ENCODE measurements around the gene NRG3.

NRG3 gene

GRCh38 chr10:82438277-82438676, 563.3 kb downstream of the NRG3 start:
- H3K27ac ChIP-seq, result no peak overlapping the region
- DNase-seq (ENCODE audit: low read depth, low spot score), result no peak

GRCh38 chr10:82440775-82441174, 565.8 kb downstream of the NRG3 start:
- no peak for DNase-seq (ENCODE audit: low read depth, low spot score)
- H3K27ac ChIP-seq, result no peak overlapping the region

GRCh38 chr10:82452046-82452445, 577.1 kb downstream of the NRG3 start:
- no peak for DNase-seq (ENCODE audit: low read depth, low spot score)
- no peak overlapping the region for H3K27ac ChIP-seq

GRCh38 chr10:82452676-82453075, 577.7 kb downstream of the NRG3 start:
- no peak for DNase-seq (ENCODE audit: low read depth, low spot score)

GRCh38 chr10:82453678-82454293, 578.8 kb downstream of the NRG3 start:
- no peak overlapping the region for H3K27ac ChIP-seq
- no peak for DNase-seq (ENCODE audit: low read depth, low spot score)

More at GRCh38 chr10:82452676-82453075, 577.7 kb downstream of the NRG3 start:
- H3K27ac ChIP-seq, result no peak overlapping the region

- no peak for DNase-seq (ENCODE audit: low read depth, low spot score)
These were observed 588.0 kb downstream of the NRG3 start for GRCh38 chr10:82462910-82463551.

GRCh38 chr10:82463614-82464013, 588.6 kb downstream of the NRG3 start:
- no peak for DNase-seq (ENCODE audit: low read depth, low spot score)
- H3K27ac ChIP-seq, result no peak overlapping the region

More at GRCh38 chr10:82462910-82463551, 588.0 kb downstream of the NRG3 start:
- no peak overlapping the region for H3K27ac ChIP-seq

GRCh38 chr10:82464191-82464818, 589.3 kb downstream of the NRG3 start:
- no peak overlapping the region for H3K27ac ChIP-seq
- no peak for DNase-seq (ENCODE audit: low read depth, low spot score)

- no peak for DNase-seq (ENCODE audit: low read depth, low spot score)
These were observed 590.0 kb downstream of the NRG3 start for GRCh38 chr10:82464966-82465365.

GRCh38 chr10:82468453-82468852, 593.5 kb downstream of the NRG3 start:
- no peak overlapping the region for H3K27ac ChIP-seq
- no peak for DNase-seq (ENCODE audit: low read depth, low spot score)

More at GRCh38 chr10:82464966-82465365, 590.0 kb downstream of the NRG3 start:
- no peak overlapping the region for H3K27ac ChIP-seq

GRCh38 chr10:82472406-82473335, 597.7 kb downstream of the NRG3 start:
- DNase-seq (ENCODE audit: low read depth, low spot score), result no peak
- no peak overlapping the region for H3K27ac ChIP-seq

- DNase-seq (ENCODE audit: low read depth, low spot score), result no peak
- H3K27ac ChIP-seq, result no peak overlapping the region
These were observed 602.8 kb downstream of the NRG3 start for GRCh38 chr10:82477776-82478175.

- no peak overlapping the region for H3K27ac ChIP-seq
- no peak for DNase-seq (ENCODE audit: low read depth, low spot score)
These were observed 617.7 kb downstream of the NRG3 start for GRCh38 chr10:82492647-82493046.

- H3K27ac ChIP-seq, result no peak overlapping the region
- no peak for DNase-seq (ENCODE audit: low read depth, low spot score)
These were observed 621.1 kb downstream of the NRG3 start for GRCh38 chr10:82496114-82496513.

GRCh38 chr10:82497439-82497838, 622.4 kb downstream of the NRG3 start:
- no peak overlapping the region for H3K27ac ChIP-seq
- DNase-seq (ENCODE audit: low read depth, low spot score), result no peak

GRCh38 chr10:82498976-82499375, 624.0 kb downstream of the NRG3 start:
- no peak for DNase-seq (ENCODE audit: low read depth, low spot score)
- no peak overlapping the region for H3K27ac ChIP-seq

GRCh38 chr10:82505009-82505408, 630.0 kb downstream of the NRG3 start:
- no peak overlapping the region for H3K27ac ChIP-seq
- no peak for DNase-seq (ENCODE audit: low read depth, low spot score)

- no peak for DNase-seq (ENCODE audit: low read depth, low spot score)
- H3K27ac ChIP-seq, result no peak overlapping the region
These were observed 631.8 kb downstream of the NRG3 start for GRCh38 chr10:82506680-82507376.

- DNase-seq (ENCODE audit: low read depth, low spot score), result no peak
- no peak overlapping the region for H3K27ac ChIP-seq
These were observed 640.3 kb downstream of the NRG3 start for GRCh38 chr10:82515256-82515655.

- DNase-seq (ENCODE audit: low read depth, low spot score), result no peak
- H3K27ac ChIP-seq, result no peak overlapping the region
These were observed 654.1 kb downstream of the NRG3 start for GRCh38 chr10:82529062-82529461.

Measured in epithelial cell of prostate (primary cell).